Glomerular endothelial cell (primary cell): ENCODE measurements around the gene CHKA. TPM values are rescaled to one million over a fixed set of nuclear protein-coding genes. Genes with fewer than 3 reads are reported as not detected.

Source experiments
- DNase-seq: peaks from one replicate; pipeline ENCODE4 v3.0.0-alpha.2; 2011; ENCODE audit warnings: low read depth, low spot score; ENCODE audit errors: extremely low read depth
- total RNA-seq: library from RNA; depleted of rRNA; stranded (reverse); fragments of >200 nt; gene quantifications from 2 replicates; pipeline ENCODE4 v1.2.3, GENCODE V29; 2015

CHKA gene
- 31.0 and 45.6 TPM in 2 replicates for total RNA-seq

GRCh38 chr11:68121067-68121899 is at the start of gene CHKA:
Gene CHKA (minus strand): TSS chr11:68121388. CDS start chr11:68121177, 211 bp downstream.
- DNase-seq, result no peak

GRCh38 chr11:68169442-68169841 is 48.3 kb upstream of the CHKA start:
- no peak for DNase-seq

GRCh38 chr11:68168694-68169093 is 47.5 kb upstream of the CHKA start:
- DNase-seq, result no peak

- DNase-seq, result no peak
These were observed 46.3 kb upstream of the CHKA start for GRCh38 chr11:68167474-68167873.

GRCh38 chr11:68166969-68167368 is 45.8 kb upstream of the CHKA start:
- no peak for DNase-seq

- no peak for DNase-seq
These were observed 44.4 kb upstream of the CHKA start for GRCh38 chr11:68165601-68166000.

- no peak for DNase-seq
These were observed 43.2 kb upstream of the CHKA start for GRCh38 chr11:68164437-68164836.

GRCh38 chr11:68163691-68164090 is 42.5 kb upstream of the CHKA start:
- no peak for DNase-seq

GRCh38 chr11:68160100-68160695 is 39.0 kb upstream of the CHKA start:
- DNase-seq, result no peak

GRCh38 chr11:68159665-68160064 is 38.5 kb upstream of the CHKA start:
- no peak for DNase-seq

- no peak for DNase-seq
These were observed 38.0 kb upstream of the CHKA start for GRCh38 chr11:68159161-68159560.

GRCh38 chr11:68158580-68158979 is 37.4 kb upstream of the CHKA start:
- DNase-seq, result no peak

GRCh38 chr11:68153742-68154141 is 32.6 kb upstream of the CHKA start:
- no peak for DNase-seq

GRCh38 chr11:68150037-68150436 is 28.8 kb upstream of the CHKA start:
- DNase-seq, result no peak

- no peak for DNase-seq
These were observed 28.2 kb upstream of the CHKA start for GRCh38 chr11:68149417-68149816.

GRCh38 chr11:68148879-68149278 is 27.7 kb upstream of the CHKA start:
- DNase-seq, result no peak

- DNase-seq, result no peak
These were observed 27.1 kb upstream of the CHKA start for GRCh38 chr11:68148071-68148805.

- no peak for DNase-seq
These were observed 25.7 kb upstream of the CHKA start for GRCh38 chr11:68146704-68147474.

- no peak for DNase-seq
These were observed 24.9 kb upstream of the CHKA start for GRCh38 chr11:68146010-68146540.

GRCh38 chr11:68145120-68145866 is 24.1 kb upstream of the CHKA start:
- no peak for DNase-seq
